ENCODE measurements around the gene CRYBG2.
"Not testable (repeated sequence)": the region's sequence is repeated elsewhere in the genome, so short reads cannot be mapped to it uniquely, and the experiment has no call there.

Gene CRYBG2

GRCh38 chr1:26315874-26316850 lies 37.8 kb downstream of the CRYBG2 start:
- no peak for TF ChIP-seq CTCF (IDR thresholded peaks at IDR 0.05; ENCODE audit: control insufficient read depth, insufficient read depth, low read depth, low read length, missing control alignments)
- DNase-seq (ENCODE audit: low read depth): no peak
- no peak overlapping the region for H3K4me3 ChIP-seq (ENCODE audit: control insufficient read depth, low read depth, low read length)

GRCh38 chr1:26314501-26314900 lies 39.4 kb downstream of the CRYBG2 start:
- DNase-seq (ENCODE audit: low read depth): no peak
- H3K4me3 ChIP-seq (ENCODE audit: control insufficient read depth, low read depth, low read length): no peak overlapping the region
- TF ChIP-seq CTCF (IDR thresholded peaks at IDR 0.05; ENCODE audit: control insufficient read depth, insufficient read depth, low read depth, low read length, missing control alignments): no peak

- not testable (repeated sequence) for H3K4me3 ChIP-seq (ENCODE audit: control insufficient read depth, low read depth, low read length); DNase-seq (ENCODE audit: low read depth)
These were observed 45.7 kb downstream of the CRYBG2 start for GRCh38 chr1:26307966-26308899.

GRCh38 chr1:26307363-26307781 lies 46.6 kb downstream of the CRYBG2 start:
- no peak for TF ChIP-seq CTCF (IDR thresholded peaks at IDR 0.05; ENCODE audit: control insufficient read depth, insufficient read depth, low read depth, low read length, missing control alignments)
- DNase-seq (ENCODE audit: low read depth): no peak
- H3K4me3 ChIP-seq (ENCODE audit: control insufficient read depth, low read depth, low read length): no peak overlapping the region

- peak within 1 kb of the TSS; percentile 85 for H3K4me3 ChIP-seq (ENCODE audit: control insufficient read depth, low read depth, low read length)
- DNase-seq (ENCODE audit: low read depth): peak; percentile 69
- TF ChIP-seq CTCF (IDR thresholded peaks at IDR 0.05; ENCODE audit: control insufficient read depth, insufficient read depth, low read depth, low read length, missing control alignments): no peak
These were observed 47.4 kb downstream of the CRYBG2 start, which contains the start of gene UBXN11 for GRCh38 chr1:26306290-26307229. TSS of gene UBXN11 (minus strand) at chr1:26306636. CDS start at chr1:26302883, 3,753 bp downstream.

GRCh38 chr1:26305667-26306289 lies 48.2 kb downstream of the CRYBG2 start:
- DNase-seq (ENCODE audit: low read depth): no peak
- H3K4me3 ChIP-seq (ENCODE audit: control insufficient read depth, low read depth, low read length): peak overlapping the region; percentile 85
- no peak for TF ChIP-seq CTCF (IDR thresholded peaks at IDR 0.05; ENCODE audit: control insufficient read depth, insufficient read depth, low read depth, low read length, missing control alignments)

Data from AG09309 (cell line).